Skin of body (tissue), 2 donors: ENCODE data around the gene RNF180. TPM values are rescaled to one million over a fixed set of nuclear protein-coding genes. Genes with fewer than 3 reads are reported as not detected.
"Not testable (repeated sequence)": the region's sequence is repeated elsewhere in the genome, so short reads cannot be mapped to it uniquely, and the experiment has no call there.

ENCODE experiments used
- DNase-seq: peaks from one replicate; lab custom pipeline; 2025; lab: John Stamatoyannopoulos, UW
- total RNA-seq: library from RNA; depleted of rRNA; stranded (reverse); fragments of >200 nt; gene quantifications from one replicate; pipeline ENCODE4 v1.2.3, GENCODE V29; 2014

The RNF180 gene
- total RNA-seq, 1 donor from 2014 or later = 4.6 TPM

DNA sequence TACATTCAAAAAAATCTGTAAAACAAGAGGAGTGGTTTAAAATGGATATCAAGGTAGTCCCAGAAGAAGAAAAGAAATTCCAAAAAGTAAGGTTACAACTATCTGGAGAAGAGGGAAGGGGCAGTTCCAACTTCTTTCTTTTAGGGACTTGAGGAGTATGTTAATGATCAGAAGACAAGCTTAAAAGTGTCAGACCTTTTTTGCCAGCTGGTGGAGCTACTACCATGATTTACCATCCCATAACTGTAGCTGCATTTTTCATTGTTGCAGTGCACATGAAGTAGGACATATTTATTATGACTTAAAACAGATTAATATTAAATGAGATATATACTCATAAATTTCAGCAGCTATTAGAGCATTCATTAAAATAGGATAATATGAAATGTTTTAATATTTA lies 181.7 kb downstream of the RNF180 start:
- no peak for DNase-seq

DNA sequence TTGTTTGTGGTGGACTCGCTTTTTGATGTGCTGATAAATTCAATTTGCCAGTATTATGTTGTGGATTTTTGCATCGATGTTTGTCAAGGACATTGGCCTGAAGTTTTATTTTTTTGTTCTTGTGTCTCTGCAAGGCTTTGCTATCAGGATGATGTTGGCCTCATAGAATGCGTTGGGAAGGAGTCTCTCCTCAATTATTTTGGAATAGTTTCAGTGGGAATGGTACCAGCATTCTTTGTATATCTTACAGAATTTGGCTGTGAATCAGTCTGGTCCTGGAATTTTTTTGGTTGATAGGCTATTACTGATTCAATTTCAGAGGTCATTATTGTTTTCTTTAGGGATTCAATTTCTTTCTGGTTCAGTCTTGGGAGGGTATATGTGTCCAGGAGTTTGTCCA lies 198.8 kb downstream of the RNF180 start:
- DNase-seq = no peak

DNA sequence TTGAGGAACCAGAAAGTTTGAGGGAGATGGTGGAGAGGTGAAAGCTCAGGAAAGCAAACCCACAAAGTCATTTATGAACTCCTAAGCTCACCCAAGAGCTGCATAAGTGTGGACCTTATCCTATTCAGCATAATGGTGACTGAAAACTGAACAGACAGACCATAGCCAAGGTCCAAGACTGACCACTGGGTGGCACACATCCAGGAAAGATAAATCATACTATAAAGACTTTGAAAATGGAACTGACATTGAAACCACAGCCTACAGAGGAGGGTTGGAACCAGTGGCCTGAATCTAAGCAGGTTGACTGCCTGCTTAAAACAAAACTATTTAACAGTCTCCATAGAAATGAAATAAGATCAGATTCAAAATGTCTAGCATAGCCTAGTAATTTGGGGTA lies 219.1 kb downstream of the RNF180 start:
- DNase-seq = no peak

GRCh38 chr5:64397552-64397951 lies 231.9 kb downstream of the RNF180 start:
- DNase-seq = no peak

GRCh38 chr5:64398735-64399134 lies 233.1 kb downstream of the RNF180 start:
- DNase-seq = not testable (repeated sequence)

GRCh38 chr5:64407103-64407825 lies 241.6 kb downstream of the RNF180 start:
- DNase-seq = not testable (repeated sequence)

DNA sequence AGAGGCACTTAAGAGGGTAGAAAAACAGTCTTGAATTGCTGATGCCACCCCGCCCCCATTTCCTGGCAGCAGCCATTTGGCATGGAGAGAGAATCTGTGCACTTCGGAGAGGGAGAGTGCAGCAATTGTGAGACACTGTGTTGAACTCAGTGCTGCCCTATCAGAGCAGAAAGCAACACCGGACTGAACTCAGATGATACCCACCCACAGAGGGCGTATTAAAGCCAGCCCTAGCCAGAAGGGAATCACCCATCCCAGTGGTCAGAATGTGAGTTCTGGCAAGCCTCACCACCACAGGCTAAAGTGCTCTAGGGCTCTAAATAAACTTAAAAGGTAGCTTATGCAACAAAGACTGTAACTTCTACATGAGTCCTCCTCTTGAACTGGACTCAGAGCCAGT lies 251.7 kb downstream of the RNF180 start:
- DNase-seq = no peak

- no peak for DNase-seq
These were observed 252.4 kb downstream of the RNF180 start for GRCh38 chr5:64418013-64418412.

Other genes starting within 250 kb of the RNF180 start
- gene HTR1A, start 203.4 kb upstream of the RNF180 start, total RNA-seq = not detected